Measurements from ENCODE around the gene SZT2. TPM values are rescaled to one million over a fixed set of nuclear protein-coding genes. Genes with fewer than 3 reads are reported as not detected.

SZT2 gene
- total and polyA plus RNA-seq, 2 of the 13 experiments (the other 11 are each of a cell fraction or from before 2014, with no cell fraction given), result 8.0 to 8.8 TPM

DNA sequence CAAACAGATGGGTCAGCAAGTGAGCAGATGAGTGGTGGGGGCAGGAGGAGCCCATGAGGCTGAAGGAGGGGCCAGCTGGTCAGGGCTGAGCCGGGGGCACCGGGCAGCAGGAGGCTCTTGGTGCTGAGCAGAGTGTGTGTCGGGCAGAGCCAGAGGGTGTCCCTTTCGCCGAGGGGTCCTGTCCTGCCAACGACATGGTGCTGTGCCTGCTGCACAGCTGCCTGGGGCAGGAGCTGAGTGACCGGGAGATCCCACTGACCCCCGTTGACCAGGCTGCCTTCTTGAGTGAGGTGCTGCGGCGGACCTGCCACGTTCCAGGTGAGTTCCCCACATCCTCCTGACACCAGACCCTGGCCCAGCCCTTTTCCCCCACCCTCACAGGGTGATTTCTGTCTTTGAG lies 36.5 kb downstream of the SZT2 start:
- POLR2A ChIA-PET, result no interaction called here
- FAIRE-seq (no peak), ATAC-seq (no peak), DNase-seq (ENCODE audit: low spot score) (no peak)
- Histone ChIP-seq H3K27me3 (ENCODE audit: control insufficient read depth in 1 of 2, insufficient read depth in 2 of 2, low read length in 2 of 2) (no peaks in the 10 kb centered on the region), H3K9me3 (ENCODE audit: low read length) (no peaks in the 10 kb centered on the region), H3K4me2 (ENCODE audit: low read depth, low read length) (no peak overlapping the region), H3K9ac (ENCODE audit: insufficient read depth, low read depth, low read length) (no peak overlapping the region), H3K4me1 (ENCODE audit: insufficient read depth, low read length) (no peaks in the 10 kb centered on the region), H3K4me3 (replicated peaks in 1 of 3; ENCODE audit: insufficient read depth in 1 of 3, low read depth in 2 of 3, low read length in 3 of 3) (no peak overlapping the region), H2AFZ (ENCODE audit: low read length) (no peak overlapping the region), H3K27ac (ENCODE audit: extremely low read length, insufficient read depth, low read length) (no peak overlapping the region), H3K36me3 (replicated peaks in 1 of 2; ENCODE audit: control insufficient read depth in 1 of 2, insufficient read depth in 2 of 2, low read length in 2 of 2) (peaks cover 23 to 75% of the 10 kb centered on the region in 2 experiments), H3K79me2 (ENCODE audit: insufficient read depth, low read length) (no peaks in the 10 kb centered on the region), H4K20me1 (ENCODE audit: insufficient read depth, low read length) (no peaks in the 10 kb centered on the region)
- intact Hi-C loops (cut with micrococcal nuclease; ENCODE audit: unreplicated experiment), result no loop called here
- BruUV-seq (replicated peaks), result no TSS peak
- TF ChIP-seq KDM4B (CRISPR knock-in tag; IDR thresholded peaks at IDR 0.05) (no peak), PITX1 (CRISPR knock-in tag; IDR thresholded peaks at IDR 0.05) (no peak), ZNF3 (CRISPR knock-in tag; IDR thresholded peaks at IDR 0.05) (no peak), HNRNPL (IDR thresholded peaks at IDR 0.05; ENCODE audit: low read depth, low read length) (no peak), ZNF232 (CRISPR knock-in tag; IDR thresholded peaks at IDR 0.05; ENCODE audit: borderline replicate concordance) (no peak), SRF (IDR thresholded peaks at IDR 0.05; ENCODE audit: low read depth, low read length) (no peak), MTA3 (CRISPR knock-in tag; IDR thresholded peaks at IDR 0.05) (no peak)
- CTCF ChIA-PET (ENCODE audit: low intra/inter-chr PET ratio, low total read pairs), result no interaction called here
- in situ Hi-C loops (cut with HindIII; ENCODE audit: extremely low pct_ligation_motif_present, low pct_unique_long_range_greater_than_20kb), result no loop called here
- WGBS (ENCODE audit: low lambda C conversion rate), result 96% methylated on average over 7 of the region's 11 CpGs

DNA sequence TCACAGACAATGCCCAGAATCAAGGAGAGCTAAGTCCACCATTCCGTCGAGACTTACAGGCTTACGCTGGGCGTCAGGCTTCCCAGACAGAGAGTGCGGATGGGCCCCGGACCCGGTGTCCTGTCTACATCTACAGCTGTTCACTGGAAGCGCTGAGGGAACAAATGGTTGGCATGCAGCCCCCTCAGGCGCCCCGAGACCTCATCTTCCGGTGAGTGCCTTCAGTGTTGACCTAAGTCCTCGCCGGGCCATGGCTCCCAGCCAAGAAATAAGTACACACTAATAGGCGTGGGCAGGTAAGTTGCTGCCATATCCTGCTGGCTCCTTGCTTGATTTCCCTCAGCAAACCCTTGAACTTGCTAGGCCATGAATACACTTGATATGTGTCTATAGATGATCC lies 37.8 kb downstream of the SZT2 start:
- Histone ChIP-seq H3K9ac (ENCODE audit: insufficient read depth, low read depth, low read length) (no peak overlapping the region), H3K79me2 (ENCODE audit: insufficient read depth, low read length) (no peaks in the 10 kb centered on the region), H3K27ac (ENCODE audit: extremely low read length, insufficient read depth, low read length) (no peak overlapping the region), H3K4me1 (ENCODE audit: insufficient read depth, low read length) (no peaks in the 10 kb centered on the region), H3K4me2 (ENCODE audit: low read depth, low read length) (no peak overlapping the region), H3K36me3 (replicated peaks in 1 of 2; ENCODE audit: control insufficient read depth in 1 of 2, insufficient read depth in 2 of 2, low read length in 2 of 2) (peaks cover 24 to 75% of the 10 kb centered on the region in 2 experiments), H3K27me3 (ENCODE audit: control insufficient read depth in 1 of 2, insufficient read depth in 2 of 2, low read length in 2 of 2) (no peaks in the 10 kb centered on the region), H3K4me3 (replicated peaks in 1 of 3; ENCODE audit: insufficient read depth in 1 of 3, low read depth in 2 of 3, low read length in 3 of 3) (no peak overlapping the region), H3K9me3 (ENCODE audit: low read length) (no peaks in the 10 kb centered on the region), H4K20me1 (ENCODE audit: insufficient read depth, low read length) (no peaks in the 10 kb centered on the region), H2AFZ (ENCODE audit: low read length) (no peak overlapping the region)
- POLR2A ChIA-PET, result no interaction called here
- DNase-seq (ENCODE audit: low spot score) (no peak), FAIRE-seq (no peak), ATAC-seq (no peak)
- TF ChIP-seq HOXA9 (CRISPR knock-in tag; IDR thresholded peaks at IDR 0.05; ENCODE audit: borderline replicate concordance), result no peak
- intact Hi-C loops (cut with micrococcal nuclease; ENCODE audit: unreplicated experiment), result no loop called here
- CTCF ChIA-PET (ENCODE audit: low intra/inter-chr PET ratio, low total read pairs), result no interaction called here
- WGBS (ENCODE audit: low lambda C conversion rate), result 98% methylated on average over 12 of the region's 14 CpGs
- no TSS peak for BruUV-seq (replicated peaks)
- in situ Hi-C loops (cut with HindIII; ENCODE audit: extremely low pct_ligation_motif_present, low pct_unique_long_range_greater_than_20kb), result no loop called here
